GM12878 (cell line): ENCODE data around the gene EZH2. TPM values are rescaled to one million over a fixed set of nuclear protein-coding genes. Genes with fewer than 3 reads are reported as not detected.

Experiments
- ATAC-seq: fragments of 200-7000 bp; cut with Tn5 transposase; 3 replicates; pipeline ENCODE4 v1.9.1; 2020; ENCODE audit warnings: mild to moderate bottlenecking, moderate library complexity
- BruUV-seq: library from RNA; stranded (reverse); fragments of 400-500 nt; replicated peaks from 2 replicates; lab custom pipeline; 2021; lab: Mats Ljungman, UMichigan
- CTCF ChIA-PET: fragments of 300-600 bp; sonication (Branson Sonifier 250); formaldehyde crosslinking; extraction: SDS; loops from one replicate; lab custom pipeline; 2021; ENCODE audit warnings: inconsistent platforms; lab: Yijun Ruan, JAX
- POLR2A ChIA-PET: fragments of 350-600 bp; formaldehyde crosslinking; extraction: SDS; loops from one replicate; lab custom pipeline; 2021; ENCODE audit warnings: inconsistent platforms; lab: Charles Lee
- RAD21 ChIA-PET: fragments of 300-600 bp; sonication (Branson Sonifier 250); formaldehyde crosslinking; loops from one replicate; lab custom pipeline; 2023; ENCODE audit warnings: antibody characterized with exemption; ENCODE audit not compliant: unreplicated experiment; lab: Charles Lee
- SMC1A ChIA-PET: fragments of 300-600 bp; sonication (Branson Sonifier 250); formaldehyde crosslinking; loops from one replicate; lab custom pipeline; 2023; ENCODE audit not compliant: unreplicated experiment, uncharacterized antibody; lab: Charles Lee
- DNase-seq: peaks from one replicate; pipeline ENCODE4 v3.0.0-alpha.2; 2011; ENCODE audit warnings: low read depth, low spot score
- FAIRE-seq: peaks from 3 replicates; lab custom pipeline; 2011; peaks lifted over from hg19 to GRCh38; lab: Jason Lieb, UNC
- H2AFZ ChIP-seq: 2 replicates; pipeline ENCODE4 v1.6.0; 2011; ENCODE audit warnings: low read depth, low read length, control low read depth; ENCODE audit not compliant: control insufficient read depth
- H3K27ac ChIP-seq: 2 replicates; pipeline ENCODE4 v1.5.1; 2011; ENCODE audit warnings: control low read depth; ENCODE audit not compliant: control insufficient read depth, insufficient read depth
- H3K27me3 ChIP-seq, 2 experiments: replicated peaks in 1 of 2; 2 replicates each; pipeline versions ENCODE4 v1.6.0 to v1.6.1; 2011; ENCODE audit warnings: low read length in 1 of 2; ENCODE audit not compliant: control insufficient read depth in 2 of 2, insufficient read depth in 2 of 2
- H3K36me3 ChIP-seq, 2 experiments: 2 replicates each; pipeline ENCODE4 v1.5.1; 2011; ENCODE audit warnings: low read length in 1 of 2; ENCODE audit not compliant: control insufficient read depth in 2 of 2, insufficient read depth in 2 of 2
- H3K4me1 ChIP-seq: 2 replicates; pipeline ENCODE4 v1.6.1; 2011; ENCODE audit warnings: mild to moderate bottlenecking, low read length, moderate library complexity, mixed read lengths; ENCODE audit not compliant: control insufficient read depth, insufficient read depth
- H3K4me2 ChIP-seq: 2 replicates; pipeline ENCODE4 v1.6.0; 2011; ENCODE audit warnings: control low read depth; ENCODE audit not compliant: control insufficient read depth, insufficient read depth
- H3K4me3 ChIP-seq: fragments of 200-600 bp; sonication (generic); 2 replicates; pipeline ENCODE4 v1.5.1; 2016
- H3K79me2 ChIP-seq: 2 replicates; pipeline ENCODE4 v1.6.0; 2011; ENCODE audit warnings: low read length; ENCODE audit not compliant: control insufficient read depth, insufficient read depth
- H3K9ac ChIP-seq: 2 replicates; pipeline ENCODE4 v1.8.0; 2011; ENCODE audit warnings: low read length, control low read depth, mixed read lengths; ENCODE audit not compliant: control insufficient read depth, insufficient read depth
- H3K9me3 ChIP-seq: replicated peaks from 3 replicates; pipeline ENCODE4 v1.5.1; 2011; ENCODE audit warnings: mild to moderate bottlenecking, low read length; ENCODE audit not compliant: control insufficient read depth, insufficient read depth
- H4K20me1 ChIP-seq: 2 replicates; pipeline ENCODE4 v1.6.0; 2011; ENCODE audit not compliant: control insufficient read depth, insufficient read depth
- CHD4 ChIP-seq: fragments of 200-600 bp; sonication (generic); IDR thresholded peaks from 2 replicates; pipeline ENCODE4 v1.6.1; 2016; ENCODE audit warnings: mild to moderate bottlenecking
- EP300 ChIP-seq, 2 experiments: fragments of 150-350 bp in 1 of 2; IDR thresholded peaks; 2 replicates each; pipeline ENCODE4 v1.6.1; 2011 to 2012; ENCODE audit warnings: low read depth in 2 of 2, low read length in 2 of 2, borderline replicate concordance in 1 of 2, improper control_type of control experiment in 1 of 2, inconsistent platforms in 1 of 2; ENCODE audit not compliant: control insufficient read depth in 1 of 2
- NFIC ChIP-seq: IDR thresholded peaks from 2 replicates; pipeline ENCODE4 v1.6.1; 2012; ENCODE audit warnings: low read depth, mild to moderate bottlenecking, inconsistent platforms, low read length, moderate library complexity
- NR2C2 ChIP-seq: IDR thresholded peaks from 2 replicates; pipeline ENCODE4 v1.6.1; 2011; ENCODE audit warnings: borderline replicate concordance, low read depth; ENCODE audit not compliant: control insufficient read depth, insufficient read length
- NR2F1 ChIP-seq: fragments of 450-650 bp; conservative IDR thresholded peaks from 2 replicates; pipeline ENCODE4 v1.6.1; 2017; ENCODE audit warnings: mild to moderate bottlenecking
- POLR2AphosphoS5 ChIP-seq: IDR thresholded peaks from 2 replicates; pipeline ENCODE4 v1.6.1; 2011; ENCODE audit warnings: mild to moderate bottlenecking, low read length, inconsistent platforms
- SMARCA5 ChIP-seq: fragments of 450-650 bp; IDR thresholded peaks from 2 replicates; pipeline ENCODE4 v1.6.1; 2017; ENCODE audit warnings: mild to moderate bottlenecking
- SPI1 ChIP-seq: IDR thresholded peaks from 2 replicates; pipeline ENCODE4 v1.6.1; 2011; ENCODE audit warnings: low read depth, mild to moderate bottlenecking, low read length, moderate library complexity, borderline replicate concordance; ENCODE audit not compliant: insufficient read depth
- TCF7 ChIP-seq: IDR thresholded peaks from 2 replicates; pipeline ENCODE4 v1.6.1; 2014; ENCODE audit warnings: antibody characterized with exemption, borderline replicate concordance
- WGBS: methylation state at CpG from one replicate; pipeline ENCODE4 v1.1.6; 2016; ENCODE audit warnings: low lambda C conversion rate; ENCODE audit not compliant: insufficient replicate concordance, insufficient coverage; ENCODE audit errors: missing lambda C conversion rate; 5-methylcytosine and 5-hydroxymethylcytosine counted together
- in situ Hi-C: fragments of 300-500 bp; cut with MboI; formaldehyde crosslinking; loops from 9 replicates; pipeline ENCODE4 v1.14.3; 2018; ENCODE audit warnings: mixed read lengths
- intact Hi-C: fragments of 100-400 bp; cut with micrococcal nuclease; formaldehyde crosslinking; loops from one replicate; pipeline ENCODE4 v1.14.2; 2022; ENCODE audit not compliant: unreplicated experiment
- polyA plus RNA-seq, 11 experiments: library from polyadenylated mRNA; depleted of rRNA in 4 of 11; unstranded in 6 of 11; stranded (reverse) in 5 of 11; fragments of >200 nt; fragmentation: Nextera tagmentation in 4 of 11; fragmentation: Illumina TruSeq in 1 of 11; extraction: Ambion mirVana in 4 of 11; extraction: Trizol in 1 of 11; gene quantifications; 1 replicate in 1 of 11; 2 replicates in 10 of 11; pipeline versions ENCODE4 v1.2.1 to v1.2.3, GENCODE V29; 2011 to 2016; ENCODE audit warnings: inconsistent platforms in 2 of 11, missing spikeins in 2 of 11, low read depth in 1 of 11
- total RNA-seq, 4 experiments: library from RNA; depleted of rRNA in 3 of 4; stranded (reverse); fragments of >200 nt in 3 of 4; fragmentation: Illumina TruSeq in 1 of 4; extraction: Trizol in 1 of 4; gene quantifications; 2 replicates each; pipeline versions ENCODE4 v1.2.1 to v1.2.3, GENCODE V29; 2013 to 2021
- TF ChIP-seq, protein P1 (sequence below), 3 experiments: IDR thresholded peaks in 2 of 3; conservative IDR thresholded peaks in 1 of 3; 2 replicates each; pipeline ENCODE4 v1.5.1; 2011; ENCODE audit warnings: low read depth in 3 of 3, low read length in 3 of 3, mild to moderate bottlenecking in 3 of 3, control low read depth in 2 of 3, moderate library complexity in 2 of 3, inconsistent platforms in 1 of 3, mixed read lengths in 1 of 3; ENCODE audit not compliant: control insufficient read depth in 2 of 3, insufficient read depth in 1 of 3; ENCODE audit errors: extremely low read depth in 1 of 3
- TF ChIP-seq, protein P2 (sequence below): fragments of 450-650 bp; IDR thresholded peaks from 2 replicates; pipeline ENCODE4 v1.6.1; 2014; ENCODE audit warnings: mild to moderate bottlenecking
- TF ChIP-seq, protein P3 (sequence below): fragments of 450-650 bp; IDR thresholded peaks from 2 replicates; pipeline ENCODE4 v1.6.1; 2017; ENCODE audit warnings: mild to moderate bottlenecking, moderate library complexity
- TF ChIP-seq, protein P4 (sequence below): fragments of 450-650 bp; IDR thresholded peaks from 2 replicates; pipeline ENCODE4 v1.6.1; 2017; ENCODE audit warnings: mild to moderate bottlenecking, moderate library complexity

Gene EZH2
- total and polyA plus RNA-seq, 10 of the 15 experiments (the other 5 are each of a cell fraction or from before 2014, with no cell fraction given) = 19.4 to 69.6 (median 40.8) TPM

DNA sequence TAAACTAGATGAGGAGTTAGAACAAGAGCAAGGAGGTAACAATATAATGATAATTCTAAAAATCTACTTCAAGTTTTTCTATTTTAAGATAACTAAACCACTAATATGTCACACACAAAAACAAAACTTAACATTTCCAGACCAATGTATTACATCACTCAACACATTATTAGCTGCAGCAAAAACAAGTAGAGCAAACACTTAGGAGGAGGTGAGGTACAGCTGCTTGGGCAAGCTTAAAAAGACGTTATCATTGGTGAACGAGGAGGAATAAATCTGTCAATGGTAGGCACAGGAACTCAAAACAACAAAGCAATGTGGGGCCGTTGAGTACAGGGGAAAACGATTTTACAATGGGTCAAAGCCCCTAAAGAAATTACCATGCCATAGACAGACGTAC is 58.8 kb downstream of the EZH2 start:
- ATAC-seq = no peak
- H4K20me1 ChIP-seq = no peaks in the 10 kb centered on the region
- ChIA-PET SMC1A (interaction anchor here (0.9 kb wide), 2 partner anchors 12 to 21 kb away, joined by 3 read pairs; no protein-coding TSS in a partner anchor), POLR2A (no interaction called here), CTCF (no interaction called here), RAD21 (no interaction called here)
- no peaks in the 10 kb centered on the region for H3K9me3 ChIP-seq
- H3K4me3 ChIP-seq = no peak overlapping the region
- H3K79me2 ChIP-seq = no peaks in the 10 kb centered on the region
- no peak for DNase-seq
- H3K27ac ChIP-seq = no peak overlapping the region
- intact Hi-C loops = no loop called here
- in situ Hi-C loops = no loop called here
- H3K27me3 ChIP-seq = no peaks in the 10 kb centered on the region
- no peak for FAIRE-seq
- no peaks in the 10 kb centered on the region for H3K4me1 ChIP-seq
- H3K36me3 ChIP-seq = peaks cover 0 to 16% of the 10 kb centered on the region in 2 experiments
- H2AFZ ChIP-seq = no peak overlapping the region
- H3K4me2 ChIP-seq = no peak overlapping the region
- H3K9ac ChIP-seq = no peak overlapping the region
- BruUV-seq = no TSS peak
- WGBS = 77% methylated on average over 5 of the region's 5 CpGs
- TF ChIP-seq POLR2AphosphoS5 (no peak), CHD4 (no peak), NFIC (no peak), SPI1 (no peak), SMARCA5 (no peak), TCF7 (no peak), NR2F1 (no peak), EP300 (IDR thresholded peaks at IDR 0.05; ENCODE audit: borderline replicate concordance in 1 of 2, control insufficient read depth in 1 of 2, low read depth in 2 of 2, low read length in 2 of 2) (no peak), NR2C2 (no peak)
- TF ChIP-seq, protein P1, sequence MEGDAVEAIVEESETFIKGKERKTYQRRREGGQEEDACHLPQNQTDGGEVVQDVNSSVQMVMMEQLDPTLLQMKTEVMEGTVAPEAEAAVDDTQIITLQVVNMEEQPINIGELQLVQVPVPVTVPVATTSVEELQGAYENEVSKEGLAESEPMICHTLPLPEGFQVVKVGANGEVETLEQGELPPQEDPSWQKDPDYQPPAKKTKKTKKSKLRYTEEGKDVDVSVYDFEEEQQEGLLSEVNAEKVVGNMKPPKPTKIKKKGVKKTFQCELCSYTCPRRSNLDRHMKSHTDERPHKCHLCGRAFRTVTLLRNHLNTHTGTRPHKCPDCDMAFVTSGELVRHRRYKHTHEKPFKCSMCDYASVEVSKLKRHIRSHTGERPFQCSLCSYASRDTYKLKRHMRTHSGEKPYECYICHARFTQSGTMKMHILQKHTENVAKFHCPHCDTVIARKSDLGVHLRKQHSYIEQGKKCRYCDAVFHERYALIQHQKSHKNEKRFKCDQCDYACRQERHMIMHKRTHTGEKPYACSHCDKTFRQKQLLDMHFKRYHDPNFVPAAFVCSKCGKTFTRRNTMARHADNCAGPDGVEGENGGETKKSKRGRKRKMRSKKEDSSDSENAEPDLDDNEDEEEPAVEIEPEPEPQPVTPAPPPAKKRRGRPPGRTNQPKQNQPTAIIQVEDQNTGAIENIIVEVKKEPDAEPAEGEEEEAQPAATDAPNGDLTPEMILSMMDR (IDR thresholded peaks at IDR 0.05 in 2 of 3, conservative IDR thresholded peaks at IDR 0.05 in 1 of 3; ENCODE audit: control insufficient read depth in 2 of 3, extremely low read depth in 1 of 3, insufficient read depth in 1 of 3, low read depth in 3 of 3, low read length in 3 of 3) = no peak
- TF ChIP-seq, protein P2, sequence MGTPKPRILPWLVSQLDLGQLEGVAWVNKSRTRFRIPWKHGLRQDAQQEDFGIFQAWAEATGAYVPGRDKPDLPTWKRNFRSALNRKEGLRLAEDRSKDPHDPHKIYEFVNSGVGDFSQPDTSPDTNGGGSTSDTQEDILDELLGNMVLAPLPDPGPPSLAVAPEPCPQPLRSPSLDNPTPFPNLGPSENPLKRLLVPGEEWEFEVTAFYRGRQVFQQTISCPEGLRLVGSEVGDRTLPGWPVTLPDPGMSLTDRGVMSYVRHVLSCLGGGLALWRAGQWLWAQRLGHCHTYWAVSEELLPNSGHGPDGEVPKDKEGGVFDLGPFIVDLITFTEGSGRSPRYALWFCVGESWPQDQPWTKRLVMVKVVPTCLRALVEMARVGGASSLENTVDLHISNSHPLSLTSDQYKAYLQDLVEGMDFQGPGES = no peak
- TF ChIP-seq, protein P3, sequence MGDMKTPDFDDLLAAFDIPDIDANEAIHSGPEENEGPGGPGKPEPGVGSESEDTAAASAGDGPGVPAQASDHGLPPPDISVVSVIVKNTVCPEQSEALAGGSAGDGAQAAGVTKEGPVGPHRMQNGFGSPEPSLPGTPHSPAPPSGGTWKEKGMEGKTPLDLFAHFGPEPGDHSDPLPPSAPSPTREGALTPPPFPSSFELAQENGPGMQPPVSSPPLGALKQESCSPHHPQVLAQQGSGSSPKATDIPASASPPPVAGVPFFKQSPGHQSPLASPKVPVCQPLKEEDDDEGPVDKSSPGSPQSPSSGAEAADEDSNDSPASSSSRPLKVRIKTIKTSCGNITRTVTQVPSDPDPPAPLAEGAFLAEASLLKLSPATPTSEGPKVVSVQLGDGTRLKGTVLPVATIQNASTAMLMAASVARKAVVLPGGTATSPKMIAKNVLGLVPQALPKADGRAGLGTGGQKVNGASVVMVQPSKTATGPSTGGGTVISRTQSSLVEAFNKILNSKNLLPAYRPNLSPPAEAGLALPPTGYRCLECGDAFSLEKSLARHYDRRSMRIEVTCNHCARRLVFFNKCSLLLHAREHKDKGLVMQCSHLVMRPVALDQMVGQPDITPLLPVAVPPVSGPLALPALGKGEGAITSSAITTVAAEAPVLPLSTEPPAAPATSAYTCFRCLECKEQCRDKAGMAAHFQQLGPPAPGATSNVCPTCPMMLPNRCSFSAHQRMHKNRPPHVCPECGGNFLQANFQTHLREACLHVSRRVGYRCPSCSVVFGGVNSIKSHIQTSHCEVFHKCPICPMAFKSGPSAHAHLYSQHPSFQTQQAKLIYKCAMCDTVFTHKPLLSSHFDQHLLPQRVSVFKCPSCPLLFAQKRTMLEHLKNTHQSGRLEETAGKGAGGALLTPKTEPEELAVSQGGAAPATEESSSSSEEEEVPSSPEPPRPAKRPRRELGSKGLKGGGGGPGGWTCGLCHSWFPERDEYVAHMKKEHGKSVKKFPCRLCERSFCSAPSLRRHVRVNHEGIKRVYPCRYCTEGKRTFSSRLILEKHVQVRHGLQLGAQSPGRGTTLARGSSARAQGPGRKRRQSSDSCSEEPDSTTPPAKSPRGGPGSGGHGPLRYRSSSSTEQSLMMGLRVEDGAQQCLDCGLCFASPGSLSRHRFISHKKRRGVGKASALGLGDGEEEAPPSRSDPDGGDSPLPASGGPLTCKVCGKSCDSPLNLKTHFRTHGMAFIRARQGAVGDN = no peak
- TF ChIP-seq, protein P4, sequence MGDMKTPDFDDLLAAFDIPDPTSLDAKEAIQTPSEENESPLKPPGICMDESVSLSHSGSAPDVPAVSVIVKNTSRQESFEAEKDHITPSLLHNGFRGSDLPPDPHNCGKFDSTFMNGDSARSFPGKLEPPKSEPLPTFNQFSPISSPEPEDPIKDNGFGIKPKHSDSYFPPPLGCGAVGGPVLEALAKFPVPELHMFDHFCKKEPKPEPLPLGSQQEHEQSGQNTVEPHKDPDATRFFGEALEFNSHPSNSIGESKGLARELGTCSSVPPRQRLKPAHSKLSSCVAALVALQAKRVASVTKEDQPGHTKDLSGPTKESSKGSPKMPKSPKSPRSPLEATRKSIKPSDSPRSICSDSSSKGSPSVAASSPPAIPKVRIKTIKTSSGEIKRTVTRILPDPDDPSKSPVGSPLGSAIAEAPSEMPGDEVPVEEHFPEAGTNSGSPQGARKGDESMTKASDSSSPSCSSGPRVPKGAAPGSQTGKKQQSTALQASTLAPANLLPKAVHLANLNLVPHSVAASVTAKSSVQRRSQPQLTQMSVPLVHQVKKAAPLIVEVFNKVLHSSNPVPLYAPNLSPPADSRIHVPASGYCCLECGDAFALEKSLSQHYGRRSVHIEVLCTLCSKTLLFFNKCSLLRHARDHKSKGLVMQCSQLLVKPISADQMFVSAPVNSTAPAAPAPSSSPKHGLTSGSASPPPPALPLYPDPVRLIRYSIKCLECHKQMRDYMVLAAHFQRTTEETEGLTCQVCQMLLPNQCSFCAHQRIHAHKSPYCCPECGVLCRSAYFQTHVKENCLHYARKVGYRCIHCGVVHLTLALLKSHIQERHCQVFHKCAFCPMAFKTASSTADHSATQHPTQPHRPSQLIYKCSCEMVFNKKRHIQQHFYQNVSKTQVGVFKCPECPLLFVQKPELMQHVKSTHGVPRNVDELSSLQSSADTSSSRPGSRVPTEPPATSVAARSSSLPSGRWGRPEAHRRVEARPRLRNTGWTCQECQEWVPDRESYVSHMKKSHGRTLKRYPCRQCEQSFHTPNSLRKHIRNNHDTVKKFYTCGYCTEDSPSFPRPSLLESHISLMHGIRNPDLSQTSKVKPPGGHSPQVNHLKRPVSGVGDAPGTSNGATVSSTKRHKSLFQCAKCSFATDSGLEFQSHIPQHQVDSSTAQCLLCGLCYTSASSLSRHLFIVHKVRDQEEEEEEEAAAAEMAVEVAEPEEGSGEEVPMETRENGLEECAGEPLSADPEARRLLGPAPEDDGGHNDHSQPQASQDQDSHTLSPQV = no peak
